Fibroblast of villous mesenchyme (primary cell): ENCODE results near the gene TYW1. TPM values are rescaled to one million over a fixed set of nuclear protein-coding genes. Genes with fewer than 3 reads are reported as not detected.
"Not testable (repeated sequence)": the region's sequence is repeated elsewhere in the genome, so short reads cannot be mapped to it uniquely, and the experiment has no call there.

ENCODE experiments used
- DNase-seq: peaks from one replicate; pipeline ENCODE4 v3.0.0-alpha.2; 2010; ENCODE audit warnings: low read depth
- H3K4me3 ChIP-seq: 2 replicates; pipeline ENCODE4 v1.5.1; 2011; ENCODE audit warnings: low read depth, mild to moderate bottlenecking, low read length
- total RNA-seq: library from RNA; depleted of rRNA; stranded (reverse); fragments of >200 nt; gene quantifications from 2 replicates; pipeline ENCODE4 v1.2.3, GENCODE V29; 2012
- TF ChIP-seq, protein P1 (sequence below): IDR thresholded peaks from 2 replicates; pipeline ENCODE4 v1.5.1; 2012; ENCODE audit warnings: low read depth, mild to moderate bottlenecking, low read length; ENCODE audit not compliant: insufficient read depth

TYW1 gene
- total RNA-seq, 1 donor = 19.0 TPM

DNA sequence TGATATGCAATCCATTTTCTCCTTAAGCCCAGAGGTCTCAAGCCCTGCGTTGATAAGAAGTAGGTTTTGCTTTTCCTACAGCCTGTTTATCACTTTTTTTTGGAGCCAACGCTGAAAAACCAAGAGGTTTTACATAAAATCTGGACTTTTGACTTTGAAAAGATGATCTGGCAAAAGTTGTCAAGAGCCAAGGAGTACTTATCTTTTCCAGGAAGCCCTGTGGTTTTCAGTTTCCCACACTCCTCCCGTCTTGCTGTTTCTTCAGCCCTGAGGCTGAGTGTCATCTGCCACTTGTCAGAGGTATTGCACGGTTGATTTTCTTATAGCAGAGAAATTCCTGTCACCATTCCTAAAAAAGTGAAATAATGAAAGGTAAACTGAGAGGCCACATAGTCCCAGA lies 108.7 kb downstream of the TYW1 start:
- peak; percentile 82 for DNase-seq
- TF ChIP-seq, protein P1, sequence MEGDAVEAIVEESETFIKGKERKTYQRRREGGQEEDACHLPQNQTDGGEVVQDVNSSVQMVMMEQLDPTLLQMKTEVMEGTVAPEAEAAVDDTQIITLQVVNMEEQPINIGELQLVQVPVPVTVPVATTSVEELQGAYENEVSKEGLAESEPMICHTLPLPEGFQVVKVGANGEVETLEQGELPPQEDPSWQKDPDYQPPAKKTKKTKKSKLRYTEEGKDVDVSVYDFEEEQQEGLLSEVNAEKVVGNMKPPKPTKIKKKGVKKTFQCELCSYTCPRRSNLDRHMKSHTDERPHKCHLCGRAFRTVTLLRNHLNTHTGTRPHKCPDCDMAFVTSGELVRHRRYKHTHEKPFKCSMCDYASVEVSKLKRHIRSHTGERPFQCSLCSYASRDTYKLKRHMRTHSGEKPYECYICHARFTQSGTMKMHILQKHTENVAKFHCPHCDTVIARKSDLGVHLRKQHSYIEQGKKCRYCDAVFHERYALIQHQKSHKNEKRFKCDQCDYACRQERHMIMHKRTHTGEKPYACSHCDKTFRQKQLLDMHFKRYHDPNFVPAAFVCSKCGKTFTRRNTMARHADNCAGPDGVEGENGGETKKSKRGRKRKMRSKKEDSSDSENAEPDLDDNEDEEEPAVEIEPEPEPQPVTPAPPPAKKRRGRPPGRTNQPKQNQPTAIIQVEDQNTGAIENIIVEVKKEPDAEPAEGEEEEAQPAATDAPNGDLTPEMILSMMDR = no peak
- no peak overlapping the region for H3K4me3 ChIP-seq

DNA sequence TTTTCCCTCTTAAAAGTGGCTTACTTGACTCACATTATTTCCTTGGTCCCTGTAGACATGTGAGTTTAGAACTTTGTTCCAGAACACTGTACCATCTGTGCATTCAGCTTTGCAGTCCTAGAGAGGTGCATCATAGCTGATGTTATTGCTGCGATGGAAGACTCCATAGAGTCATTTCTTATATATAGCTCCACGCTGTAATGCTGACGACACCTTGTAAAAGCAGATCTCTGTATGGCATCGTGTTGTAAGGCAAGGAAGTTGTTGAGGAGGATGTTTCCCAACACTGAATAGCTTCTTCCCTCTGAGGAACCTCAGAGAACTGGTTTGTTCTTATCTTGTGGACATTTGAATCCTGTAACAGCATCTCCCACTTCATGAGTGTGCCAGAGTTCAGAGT lies 109.6 kb downstream of the TYW1 start:
- H3K4me3 ChIP-seq = not testable (repeated sequence)
- DNase-seq = peak; percentile 79

DNA sequence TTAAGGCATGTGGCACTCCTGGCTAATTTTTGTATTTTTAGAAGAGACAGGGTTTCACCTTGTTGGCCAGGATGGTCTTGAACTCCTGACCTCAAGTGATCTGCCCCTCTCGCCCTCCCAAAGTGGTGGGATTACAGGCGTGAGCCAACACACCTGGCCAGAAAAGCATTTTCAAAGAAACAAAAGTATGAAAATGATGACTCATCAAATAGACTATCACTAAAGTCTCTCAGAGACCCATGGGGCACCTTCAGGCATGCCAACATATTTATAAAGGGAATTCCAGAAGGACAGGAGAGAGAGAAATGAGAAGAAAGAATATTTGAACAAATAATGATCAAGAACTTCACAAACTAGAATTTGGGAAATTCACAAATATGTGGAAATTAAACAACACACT lies 114.7 kb downstream of the TYW1 start:
- not testable (repeated sequence) for H3K4me3 ChIP-seq, DNase-seq

DNA sequence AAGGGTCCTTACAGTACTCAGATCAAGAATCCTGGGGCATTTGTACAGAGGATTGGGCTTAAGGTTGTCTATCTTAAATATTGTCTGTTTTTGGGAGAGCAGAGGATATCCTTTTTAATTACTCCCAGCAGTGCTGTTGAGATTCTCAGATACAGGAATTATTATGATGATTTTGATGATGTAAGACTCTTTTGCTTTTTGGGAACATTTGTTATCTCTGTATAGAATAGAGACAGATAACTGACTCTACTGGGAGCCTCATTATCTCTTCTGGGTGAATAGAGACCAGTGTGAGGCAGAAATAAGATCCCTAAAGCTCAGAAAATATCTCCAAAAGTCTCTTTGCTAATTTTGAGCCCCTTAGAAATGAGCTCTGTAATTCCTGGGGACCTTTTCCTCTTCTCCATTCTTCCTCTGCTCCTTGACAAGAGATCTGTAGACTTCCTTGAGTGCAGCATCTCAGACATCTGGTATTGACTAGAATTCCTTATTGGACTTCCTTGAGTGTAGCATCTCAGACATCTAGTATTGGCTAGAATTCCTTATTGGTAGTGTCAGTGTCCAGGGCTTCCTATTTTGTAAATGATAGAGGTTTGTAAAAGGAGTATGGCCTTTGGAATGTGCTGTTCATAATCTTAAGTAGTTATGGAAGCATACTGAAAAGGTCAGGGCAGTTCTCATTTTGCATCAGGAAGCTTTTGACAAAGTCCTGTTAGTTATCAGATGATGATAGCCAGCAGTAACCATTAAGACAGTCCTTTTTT lies 118.0 kb downstream of the TYW1 start:
- DNase-seq = peak; percentile 75
- H3K4me3 ChIP-seq = not testable (repeated sequence)

DNA sequence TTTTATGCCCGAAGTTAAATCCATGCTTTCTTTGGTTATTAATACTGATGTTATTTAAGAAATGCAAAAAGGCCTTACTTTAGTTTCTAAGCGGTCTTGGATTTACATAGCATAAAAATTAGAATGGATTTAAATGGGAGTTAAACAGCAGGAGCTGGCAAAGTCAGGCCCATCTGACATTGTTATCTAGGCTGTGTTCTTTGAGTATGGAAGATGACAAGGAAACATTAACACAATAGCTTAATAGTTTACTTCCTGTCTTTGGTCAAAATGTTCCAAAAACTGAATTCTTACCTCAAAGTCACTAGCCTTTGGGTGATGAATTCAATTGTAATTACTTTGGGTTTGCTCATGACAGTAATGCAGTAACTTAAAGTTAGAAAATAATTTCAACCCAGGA lies 123.9 kb downstream of the TYW1 start:
- not testable (repeated sequence) for DNase-seq, H3K4me3 ChIP-seq

DNA sequence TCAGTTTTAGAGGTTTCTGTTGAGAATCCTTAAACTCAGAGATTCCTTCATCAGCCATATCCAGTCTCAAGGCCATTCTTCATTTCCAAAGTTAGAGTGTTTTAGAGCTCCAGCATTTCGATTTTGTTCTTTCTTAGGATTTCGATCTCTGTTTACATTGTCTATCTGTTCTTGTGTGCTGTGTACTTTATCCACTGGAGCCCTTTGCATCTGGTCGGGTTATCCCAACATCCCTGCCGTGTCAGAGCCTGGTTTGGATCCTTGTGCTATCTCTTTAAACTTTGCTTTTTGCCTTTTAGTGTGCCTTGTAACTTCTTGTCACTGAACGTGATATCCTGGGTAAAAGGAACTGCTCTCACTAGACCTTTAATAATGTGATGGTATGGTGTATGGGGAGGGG lies 131.6 kb downstream of the TYW1 start:
- not testable (repeated sequence) for DNase-seq, H3K4me3 ChIP-seq

DNA sequence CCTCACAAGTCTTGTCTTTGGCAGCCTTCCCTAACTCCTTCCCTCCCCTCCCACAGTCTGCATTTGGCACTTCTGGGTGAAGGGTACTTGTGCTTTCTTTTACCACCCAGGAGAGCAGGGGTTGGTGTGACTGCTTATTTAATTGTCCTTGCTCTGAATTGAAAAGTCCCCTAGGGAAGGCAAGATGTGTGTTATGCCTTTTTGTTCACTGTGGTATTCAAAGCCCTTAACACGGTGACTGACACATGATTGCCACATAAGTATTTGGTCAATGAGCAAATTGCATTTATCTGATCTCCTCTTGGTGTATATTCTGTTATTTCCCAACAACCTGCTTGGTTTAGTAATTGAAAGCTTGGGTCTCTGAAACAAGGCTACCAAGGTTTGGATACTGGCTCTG lies 134.1 kb downstream of the TYW1 start:
- DNase-seq, H3K4me3 ChIP-seq: not testable (repeated sequence)

DNA sequence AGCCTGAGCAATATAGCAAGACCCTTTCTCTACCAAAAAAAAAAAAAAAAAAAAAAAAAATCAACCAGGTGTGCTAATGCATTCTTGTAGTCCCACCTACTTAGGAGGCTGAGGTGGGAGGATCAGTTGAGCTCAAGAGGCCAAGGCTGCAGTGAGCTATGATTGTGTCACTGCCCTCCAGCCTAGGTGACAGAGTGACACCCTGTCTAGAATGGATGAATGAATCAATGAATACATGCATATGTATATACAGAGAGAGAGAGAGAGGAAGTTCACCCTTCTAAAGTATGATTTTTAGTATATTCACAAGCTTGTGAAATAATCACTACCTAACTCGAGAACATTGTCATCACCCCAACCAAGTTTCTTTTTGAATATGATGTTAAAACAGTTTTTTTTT lies 138.3 kb downstream of the TYW1 start:
- H3K4me3 ChIP-seq, DNase-seq: not testable (repeated sequence)

DNA sequence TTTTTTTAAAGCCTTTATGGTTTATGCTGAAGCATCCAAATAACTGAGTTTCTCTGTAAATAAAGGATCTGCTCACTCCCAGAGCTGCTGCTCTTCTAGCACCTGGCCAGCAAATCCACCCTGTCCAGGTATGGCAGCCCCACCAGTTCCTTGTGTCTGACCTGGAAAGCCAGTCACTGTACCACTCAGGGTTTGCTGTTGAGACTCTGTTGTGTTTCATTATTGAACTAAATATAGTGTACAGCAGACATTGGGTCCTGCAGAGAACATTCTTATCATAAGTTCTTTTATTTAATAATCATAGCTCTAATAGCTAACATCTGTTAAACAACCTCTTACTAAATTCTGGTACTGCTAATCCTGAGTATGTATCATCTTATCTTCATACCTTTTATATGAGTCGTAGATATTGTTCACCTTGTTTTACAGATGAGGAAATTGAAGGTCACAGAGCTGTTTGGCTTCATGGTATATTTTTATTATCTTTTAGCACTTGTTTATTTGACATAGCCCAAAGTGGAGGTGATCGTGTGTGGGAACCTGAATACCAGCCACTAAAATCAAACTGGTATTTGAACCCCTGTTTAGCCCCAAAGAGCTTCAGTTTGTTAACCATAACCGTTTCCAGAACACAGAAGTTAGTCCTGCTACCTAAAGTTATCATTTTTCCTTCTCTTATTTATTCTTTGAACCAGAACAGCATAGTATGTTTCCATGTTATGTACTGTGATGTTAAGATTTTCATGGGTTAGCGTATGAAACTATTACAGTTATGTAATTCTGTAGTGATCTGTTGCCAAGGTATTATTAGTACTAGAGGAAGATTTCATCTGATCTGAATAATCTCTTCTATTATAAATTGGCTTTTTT lies 139.2 kb downstream of the TYW1 start:
- not testable (repeated sequence) for DNase-seq, H3K4me3 ChIP-seq

DNA sequence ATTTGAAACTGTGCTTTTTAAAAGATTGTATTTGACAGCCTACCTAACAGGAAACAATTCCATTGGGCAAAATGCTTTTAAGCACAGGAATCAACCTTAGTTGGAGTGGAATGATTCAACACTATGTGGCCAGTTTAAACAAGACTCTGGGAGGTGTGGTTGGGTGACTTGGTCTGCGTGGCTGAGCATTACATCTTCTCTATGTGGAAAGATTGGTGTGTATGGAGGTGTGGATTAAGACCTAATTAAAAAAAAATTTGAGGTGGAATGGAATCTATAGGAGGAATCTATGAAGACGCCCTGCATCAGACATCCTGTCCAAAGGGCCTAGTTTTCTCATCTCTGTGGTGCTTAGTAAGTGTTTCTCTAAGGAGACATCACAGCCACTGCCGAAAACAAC lies 140.9 kb downstream of the TYW1 start:
- not testable (repeated sequence) for H3K4me3 ChIP-seq, DNase-seq

DNA sequence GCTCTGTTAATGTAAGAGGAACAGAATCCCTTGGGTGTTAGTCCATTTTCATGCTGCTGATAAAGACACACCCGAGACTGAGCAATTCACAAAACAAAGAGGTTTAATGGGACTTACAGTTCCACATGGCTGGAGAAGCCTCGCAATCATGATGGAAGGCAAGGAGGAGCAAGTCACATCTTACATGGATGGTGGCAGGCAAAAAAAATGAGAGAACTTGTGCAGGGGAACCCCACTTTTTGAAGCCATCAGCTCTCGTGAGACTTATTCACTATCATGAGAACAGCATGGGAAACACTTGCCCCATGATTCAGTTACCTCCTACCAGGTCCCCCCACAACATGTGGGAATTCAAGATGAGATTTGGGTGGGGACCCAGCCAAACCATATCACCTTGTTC lies 143.2 kb downstream of the TYW1 start:
- not testable (repeated sequence) for DNase-seq, H3K4me3 ChIP-seq

DNA sequence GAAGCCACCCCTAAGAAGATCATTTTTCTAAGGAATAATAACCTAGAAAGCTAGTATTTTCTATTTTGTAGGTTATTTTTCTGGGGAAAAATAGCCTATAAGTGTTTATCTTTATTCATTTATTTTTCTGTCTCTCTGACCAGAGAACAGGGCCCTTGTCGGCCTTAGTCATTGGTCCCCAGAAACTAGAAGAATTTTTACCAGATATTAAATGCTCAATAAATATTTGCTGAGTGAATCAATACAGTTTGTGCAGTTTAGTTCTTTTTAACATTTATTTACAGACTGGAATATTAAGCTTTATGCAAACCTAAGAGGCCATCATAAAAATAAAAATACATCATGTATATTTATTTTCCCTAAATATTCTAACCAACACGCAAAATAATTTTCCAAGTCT lies 144.4 kb downstream of the TYW1 start:
- DNase-seq, H3K4me3 ChIP-seq: not testable (repeated sequence)

DNA sequence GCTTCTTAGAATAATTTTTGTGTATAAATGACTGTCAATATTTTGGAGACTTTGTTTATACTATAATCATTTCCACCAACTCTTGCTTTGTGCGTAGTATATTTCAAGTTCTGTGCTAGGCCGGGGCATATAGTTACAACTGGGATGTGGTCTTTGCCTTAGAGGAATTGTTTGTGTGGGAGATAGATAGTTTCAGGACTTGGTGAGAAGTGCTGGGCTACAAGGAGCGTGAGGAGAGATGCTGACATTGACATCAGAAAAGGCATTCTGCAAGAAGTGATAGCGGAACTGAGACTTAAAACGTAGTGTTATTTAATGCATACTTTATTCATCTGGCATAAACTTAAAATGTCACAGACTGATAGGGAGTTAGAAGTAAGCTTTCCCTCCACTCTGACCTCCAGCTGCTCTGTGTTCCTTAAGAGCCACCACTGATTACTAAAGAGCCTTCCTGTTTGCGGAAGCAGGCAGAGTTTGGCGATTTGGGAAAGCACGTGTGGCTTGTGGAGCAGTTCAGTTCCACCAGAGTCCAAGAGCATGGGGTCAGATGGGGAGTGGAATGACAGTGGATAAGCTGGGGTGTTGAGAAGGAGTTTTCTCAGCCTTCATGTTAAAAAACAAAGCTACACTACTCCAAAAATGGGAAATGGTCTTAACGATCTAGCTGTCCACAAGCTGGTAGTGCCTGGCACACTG lies 146.6 kb downstream of the TYW1 start:
- not testable (repeated sequence) for H3K4me3 ChIP-seq
- peak; percentile 67 for DNase-seq

DNA sequence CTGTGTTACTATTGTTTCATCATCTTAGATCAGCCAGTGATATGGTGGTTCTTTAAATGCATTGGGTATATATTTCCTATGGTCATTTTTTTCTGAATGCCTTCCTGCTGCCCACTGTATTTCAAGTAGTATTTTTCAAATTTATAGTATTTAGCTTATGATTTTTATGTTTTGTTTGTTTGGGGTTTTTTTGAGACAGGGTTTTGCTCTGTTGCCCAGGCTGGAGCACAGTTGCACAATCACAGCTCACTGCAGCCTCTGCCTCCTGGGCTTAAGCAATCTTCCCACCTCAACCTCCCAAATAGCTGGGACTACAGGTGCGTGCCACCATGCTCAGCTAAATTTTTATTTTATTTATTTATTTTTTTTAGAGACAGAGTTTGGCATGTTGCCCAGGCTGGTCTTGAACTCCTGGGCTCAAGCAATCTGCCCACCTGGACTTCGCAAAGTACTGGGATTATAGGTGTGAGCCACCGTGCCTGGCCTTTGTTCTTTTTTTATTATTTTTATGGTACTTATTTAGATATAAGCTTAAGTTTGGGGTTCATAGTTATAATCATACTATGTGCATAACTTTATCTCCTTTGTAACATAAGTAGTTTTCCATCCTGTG lies 149.1 kb downstream of the TYW1 start:
- DNase-seq = not testable (repeated sequence)

DNA sequence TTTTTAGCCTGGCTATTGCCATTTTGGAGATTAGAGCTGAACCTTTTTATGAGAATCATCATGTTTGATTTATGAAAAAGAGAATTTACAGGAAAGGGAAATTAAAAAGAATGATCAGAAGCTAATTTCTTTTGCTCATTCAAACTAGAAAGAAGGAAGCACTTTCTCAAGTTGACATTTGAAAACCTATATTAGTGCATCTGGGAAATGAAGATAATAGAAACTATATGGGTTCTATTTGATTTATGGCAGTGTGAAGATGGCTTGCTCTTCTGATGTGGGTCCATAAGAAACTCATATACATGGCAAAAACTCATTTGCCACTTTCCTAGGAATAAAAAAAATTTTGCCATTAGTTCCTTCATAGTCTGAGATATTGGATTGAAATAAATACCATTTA lies 152.5 kb downstream of the TYW1 start:
- DNase-seq = not testable (repeated sequence)

More for the DNA sequence above, 149.1 kb downstream of the TYW1 start:
- not testable (repeated sequence) for H3K4me3 ChIP-seq

DNA sequence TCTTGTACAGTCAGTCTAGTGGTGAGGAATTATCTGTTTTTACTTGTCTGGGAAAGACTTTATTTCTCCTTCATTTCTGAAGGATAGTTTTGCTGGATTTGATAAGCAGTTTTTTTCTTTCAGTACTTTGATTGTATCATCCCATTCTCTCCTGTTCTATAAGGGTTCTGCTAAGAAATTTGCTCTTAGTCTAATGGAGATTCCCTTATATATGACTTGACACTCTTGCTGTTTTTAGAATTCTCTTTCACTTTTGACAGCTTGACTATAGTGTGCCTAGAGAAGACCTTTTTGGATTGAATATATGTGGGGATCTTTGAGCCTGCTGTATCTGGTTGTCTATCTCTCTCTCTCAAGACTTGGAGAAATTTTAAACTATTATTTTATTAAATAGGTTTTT lies 157.7 kb downstream of the TYW1 start:
- DNase-seq, H3K4me3 ChIP-seq: not testable (repeated sequence)

More for the DNA sequence above, 152.5 kb downstream of the TYW1 start:
- H3K4me3 ChIP-seq = not testable (repeated sequence)

DNA sequence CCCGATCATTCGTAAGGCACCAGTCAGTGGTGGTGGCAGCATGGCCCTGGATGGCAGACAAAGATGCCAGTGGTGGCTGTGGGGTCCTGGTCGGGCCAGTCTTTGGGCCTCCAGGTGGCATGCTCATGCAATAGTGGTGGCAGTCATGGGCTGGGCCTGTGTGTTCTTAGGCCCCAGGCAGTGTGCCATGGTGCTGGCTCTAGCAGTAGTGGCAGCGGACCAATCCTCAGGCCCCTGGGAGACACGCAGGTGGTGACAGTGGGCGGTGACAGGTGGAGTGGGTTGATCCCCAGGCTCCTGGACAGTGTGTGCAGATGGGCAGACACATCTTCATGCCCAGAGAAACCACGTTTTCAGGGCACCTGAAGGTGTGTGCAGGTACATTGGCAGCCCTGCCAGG lies 159.4 kb downstream of the TYW1 start:
- DNase-seq, H3K4me3 ChIP-seq: not testable (repeated sequence)
